Measurements from ENCODE around the gene DHRSX.

Gene DHRSX

GRCh38 chrX:2546496-2546895 is 45.7 kb upstream of the DHRSX start:
- peaks cover 2 to 10% of the 10 kb centered on the region in 2 donors for H3K9me3 ChIP-seq (replicated peaks in 1 of 2; ENCODE audit: control insufficient read depth in 2 of 2, insufficient read depth in 1 of 2, low read depth in 1 of 2, low read length in 2 of 2)
- no peak overlapping the region for H3K18ac ChIP-seq (ENCODE audit: low read length)
- no peaks in the 10 kb centered on the region for H3K36me3 ChIP-seq (replicated peaks in 1 of 2; ENCODE audit: control insufficient read depth in 2 of 2, insufficient read depth in 2 of 2, low read length in 2 of 2)
- H3K23ac ChIP-seq (ENCODE audit: low read depth, low read length, poor library complexity), result no peak overlapping the region
- no peak overlapping the region for H3K9ac ChIP-seq (ENCODE audit: low read depth, low read length, poor library complexity)
- no peak overlapping the region for H2BK12ac ChIP-seq (ENCODE audit: low read length)
- DNase-seq (ENCODE audit: low spot score), result no peak
- no CpG with 5 or more reads among the region's 1 CpG for WGBS, 2 donors (ENCODE audit: extremely low coverage in 2 of 2, insufficient read length in 2 of 2, insufficient replicate concordance in 1 of 2)
- H2BK5ac ChIP-seq (ENCODE audit: low read length), result no peak overlapping the region
- no peak overlapping the region for H3K4ac ChIP-seq (ENCODE audit: low read length)
- H2AK5ac ChIP-seq (ENCODE audit: low read depth, low read length), result no peak overlapping the region
- no peak overlapping the region for H2AFZ ChIP-seq (ENCODE audit: low read length)
- H3K4me1 ChIP-seq (ENCODE audit: control insufficient read depth in 2 of 2, insufficient read depth in 1 of 2, low read depth in 1 of 2, low read length in 2 of 2), result peaks cover 7 to 9% of the 10 kb centered on the region in 2 donors
- H3K27me3 ChIP-seq (ENCODE audit: control insufficient read depth in 3 of 3, insufficient read depth in 3 of 3, low read depth in 1 of 3, low read length in 3 of 3), result no peaks in the 10 kb centered on the region
- H3K4me3 ChIP-seq (ENCODE audit: low read length in 2 of 2), result no peak overlapping the region
- no peak overlapping the region for H4K8ac ChIP-seq (ENCODE audit: low read depth, low read length)
- H4K91ac ChIP-seq (ENCODE audit: low read depth, low read length, poor library complexity), result no peak overlapping the region
- H3K4me2 ChIP-seq (ENCODE audit: insufficient read depth, low read length, poor library complexity, severe bottlenecking), result no peak overlapping the region
- no peak overlapping the region for H3K27ac ChIP-seq (replicated peaks; ENCODE audit: low read length)
- no peak overlapping the region for H2BK15ac ChIP-seq (ENCODE audit: low read length)
- no peak overlapping the region for H3K14ac ChIP-seq (ENCODE audit: low read length)
- H2BK120ac ChIP-seq (ENCODE audit: low read depth, low read length), result no peak overlapping the region
- H3K79me1 ChIP-seq (ENCODE audit: low read depth, low read length), result no peaks in the 10 kb centered on the region

DNA sequence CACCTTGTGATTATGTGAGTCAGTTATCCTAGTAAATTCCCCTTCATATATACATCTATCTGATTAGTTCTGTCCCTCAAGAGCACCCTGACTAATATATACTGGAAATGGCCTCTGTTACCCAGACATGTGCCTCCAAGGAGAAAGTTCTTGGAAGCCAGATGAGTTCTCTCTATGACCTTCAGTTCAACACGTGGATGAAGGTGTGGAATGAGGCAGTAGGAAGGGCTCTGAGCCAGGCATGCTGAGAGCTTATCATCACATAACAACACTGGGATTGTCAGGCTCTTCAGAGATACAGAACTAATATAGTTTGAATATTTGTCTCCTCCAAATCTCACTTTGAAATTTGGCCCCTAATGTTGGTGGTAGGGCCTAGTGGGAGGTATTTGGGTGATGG is 44.4 kb upstream of the DHRSX start:
- Histone ChIP-seq H3K27ac (replicated peaks; ENCODE audit: low read length) (no peak overlapping the region), H2BK15ac (ENCODE audit: low read length) (no peak overlapping the region), H4K91ac (ENCODE audit: low read depth, low read length, poor library complexity) (no peak overlapping the region), H3K79me1 (ENCODE audit: low read depth, low read length) (no peaks in the 10 kb centered on the region), H3K23ac (ENCODE audit: low read depth, low read length, poor library complexity) (no peak overlapping the region), H2BK5ac (ENCODE audit: low read length) (no peak overlapping the region), H2AFZ (ENCODE audit: low read length) (no peak overlapping the region), H2BK12ac (ENCODE audit: low read length) (no peak overlapping the region), H3K9me3 (replicated peaks in 1 of 2; ENCODE audit: control insufficient read depth in 2 of 2, insufficient read depth in 1 of 2, low read depth in 1 of 2, low read length in 2 of 2) (peaks cover 2 to 10% of the 10 kb centered on the region in 2 donors), H2BK120ac (ENCODE audit: low read depth, low read length) (no peak overlapping the region), H3K4me3 (ENCODE audit: low read length in 2 of 2) (no peak overlapping the region), H3K4me2 (ENCODE audit: insufficient read depth, low read length, poor library complexity, severe bottlenecking) (no peak overlapping the region), H3K9ac (ENCODE audit: low read depth, low read length, poor library complexity) (no peak overlapping the region), H4K8ac (ENCODE audit: low read depth, low read length) (no peak overlapping the region), H2AK5ac (ENCODE audit: low read depth, low read length) (no peak overlapping the region), H3K14ac (ENCODE audit: low read length) (no peak overlapping the region), H3K4ac (ENCODE audit: low read length) (no peak overlapping the region), H3K36me3 (replicated peaks in 1 of 2; ENCODE audit: control insufficient read depth in 2 of 2, insufficient read depth in 2 of 2, low read length in 2 of 2) (no peaks in the 10 kb centered on the region), H3K4me1 (ENCODE audit: control insufficient read depth in 2 of 2, insufficient read depth in 1 of 2, low read depth in 1 of 2, low read length in 2 of 2) (peaks cover 4 to 9% of the 10 kb centered on the region in 2 donors), H3K27me3 (ENCODE audit: control insufficient read depth in 3 of 3, insufficient read depth in 3 of 3, low read depth in 1 of 3, low read length in 3 of 3) (no peaks in the 10 kb centered on the region), H3K18ac (ENCODE audit: low read length) (no peak overlapping the region)
- no CpG with 5 or more reads among the region's 1 CpG for WGBS, 2 donors (ENCODE audit: extremely low coverage in 2 of 2, insufficient read length in 2 of 2, insufficient replicate concordance in 1 of 2)
- DNase-seq (ENCODE audit: low spot score), result no peak

- Histone ChIP-seq H2AK5ac (ENCODE audit: low read depth, low read length) (no peak overlapping the region), H2BK120ac (ENCODE audit: low read depth, low read length) (no peak overlapping the region), H3K9ac (ENCODE audit: low read depth, low read length, poor library complexity) (no peak overlapping the region), H3K9me3 (replicated peaks in 1 of 2; ENCODE audit: control insufficient read depth in 2 of 2, insufficient read depth in 1 of 2, low read depth in 1 of 2, low read length in 2 of 2) (peaks cover 2 to 10% of the 10 kb centered on the region in 2 donors), H3K27ac (replicated peaks; ENCODE audit: low read length) (no peak overlapping the region), H2BK5ac (ENCODE audit: low read length) (no peak overlapping the region), H3K36me3 (replicated peaks in 1 of 2; ENCODE audit: control insufficient read depth in 2 of 2, insufficient read depth in 2 of 2, low read length in 2 of 2) (no peaks in the 10 kb centered on the region), H2BK15ac (ENCODE audit: low read length) (no peak overlapping the region), H3K4ac (ENCODE audit: low read length) (no peak overlapping the region), H3K23ac (ENCODE audit: low read depth, low read length, poor library complexity) (no peak overlapping the region), H3K14ac (ENCODE audit: low read length) (no peak overlapping the region), H3K18ac (ENCODE audit: low read length) (no peak overlapping the region), H3K4me1 (ENCODE audit: control insufficient read depth in 2 of 2, insufficient read depth in 1 of 2, low read depth in 1 of 2, low read length in 2 of 2) (peaks cover 0 to 4% of the 10 kb centered on the region in 2 donors), H4K8ac (ENCODE audit: low read depth, low read length) (no peak overlapping the region), H3K27me3 (ENCODE audit: control insufficient read depth in 3 of 3, insufficient read depth in 3 of 3, low read depth in 1 of 3, low read length in 3 of 3) (no peaks in the 10 kb centered on the region), H3K4me2 (ENCODE audit: insufficient read depth, low read length, poor library complexity, severe bottlenecking) (no peak overlapping the region), H2AFZ (ENCODE audit: low read length) (no peak overlapping the region), H4K91ac (ENCODE audit: low read depth, low read length, poor library complexity) (no peak overlapping the region), H3K79me1 (ENCODE audit: low read depth, low read length) (no peaks in the 10 kb centered on the region), H2BK12ac (ENCODE audit: low read length) (no peak overlapping the region), H3K4me3 (ENCODE audit: low read length in 2 of 2) (no peak overlapping the region)
- no peak for DNase-seq (ENCODE audit: low spot score)
- no CpG with 5 or more reads among the region's 7 CpGs for WGBS, 2 donors (ENCODE audit: extremely low coverage in 2 of 2, insufficient read length in 2 of 2, insufficient replicate concordance in 1 of 2)
These were observed 42.2 kb upstream of the DHRSX start for GRCh38 chrX:2542826-2543521.

DNA sequence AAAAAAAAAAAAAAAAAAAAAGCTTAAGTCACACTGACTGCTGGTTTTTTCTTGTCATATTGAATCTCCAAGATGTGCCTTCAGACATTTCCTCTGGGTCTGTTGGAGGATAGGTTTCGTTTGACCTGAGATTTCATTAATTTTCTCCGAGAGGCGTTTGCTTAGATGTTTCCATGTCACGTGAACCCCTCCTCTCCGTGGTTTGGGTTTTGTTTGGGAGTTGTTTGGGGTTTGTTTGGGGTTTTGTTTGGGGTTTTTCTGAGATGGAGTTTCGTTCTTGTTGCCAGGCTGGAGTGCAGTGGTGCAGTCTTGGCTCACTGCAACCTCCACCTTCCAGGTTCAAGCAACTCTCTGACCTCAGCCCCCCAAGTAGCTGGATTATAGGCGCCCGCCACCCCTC is 40.8 kb upstream of the DHRSX start:
- Histone ChIP-seq H2BK12ac (ENCODE audit: low read length) (no peak overlapping the region), H3K27ac (replicated peaks; ENCODE audit: low read length) (no peak overlapping the region), H2BK5ac (ENCODE audit: low read length) (no peak overlapping the region), H3K4me2 (ENCODE audit: insufficient read depth, low read length, poor library complexity, severe bottlenecking) (no peak overlapping the region), H4K8ac (ENCODE audit: low read depth, low read length) (no peak overlapping the region), H3K79me1 (ENCODE audit: low read depth, low read length) (no peaks in the 10 kb centered on the region), H2AFZ (ENCODE audit: low read length) (no peak overlapping the region), H2BK15ac (ENCODE audit: low read length) (no peak overlapping the region), H3K9me3 (replicated peaks in 1 of 2; ENCODE audit: control insufficient read depth in 2 of 2, insufficient read depth in 1 of 2, low read depth in 1 of 2, low read length in 2 of 2) (peaks cover 2 to 8% of the 10 kb centered on the region in 2 donors), H2BK120ac (ENCODE audit: low read depth, low read length) (no peak overlapping the region), H3K18ac (ENCODE audit: low read length) (no peak overlapping the region), H3K4me3 (ENCODE audit: low read length in 2 of 2) (no peak overlapping the region), H4K91ac (ENCODE audit: low read depth, low read length, poor library complexity) (no peak overlapping the region), H3K36me3 (replicated peaks in 1 of 2; ENCODE audit: control insufficient read depth in 2 of 2, insufficient read depth in 2 of 2, low read length in 2 of 2) (no peaks in the 10 kb centered on the region), H3K4ac (ENCODE audit: low read length) (no peak overlapping the region), H3K23ac (ENCODE audit: low read depth, low read length, poor library complexity) (no peak overlapping the region), H3K14ac (ENCODE audit: low read length) (no peak overlapping the region), H2AK5ac (ENCODE audit: low read depth, low read length) (no peak overlapping the region), H3K27me3 (ENCODE audit: control insufficient read depth in 3 of 3, insufficient read depth in 3 of 3, low read depth in 1 of 3, low read length in 3 of 3) (no peaks in the 10 kb centered on the region), H3K4me1 (ENCODE audit: control insufficient read depth in 2 of 2, insufficient read depth in 1 of 2, low read depth in 1 of 2, low read length in 2 of 2) (peaks cover 6 to 7% of the 10 kb centered on the region in 2 donors), H3K9ac (ENCODE audit: low read depth, low read length, poor library complexity) (no peak overlapping the region)
- 100% methylated on average over 1 of the region's 8 CpGs; no CpG with 5 or more reads in 1 of the 2 donors for WGBS, 2 donors (ENCODE audit: extremely low coverage in 2 of 2, insufficient read length in 2 of 2, insufficient replicate concordance in 1 of 2)
- DNase-seq (ENCODE audit: low spot score), result no peak
